ENCODE results near the gene BEGAIN. TPM values are rescaled to one million over a fixed set of nuclear protein-coding genes. Genes with fewer than 3 reads are reported as not detected.

The BEGAIN gene
- total and polyA plus RNA-seq, 2 donors (not counting 1 experiment from before 2014, with no cell fraction given): under 0.01 to 0.17 TPM

- H3K4me1 ChIP-seq (ENCODE audit: control insufficient read depth, extremely low read depth, insufficient read depth, low read length): no peaks in the 10 kb centered on the region
- no peak for DNase-seq (ENCODE audit: low read depth in 2 of 2)
- no peak for TF ChIP-seq EZH2 (IDR thresholded peaks at IDR 0.05; ENCODE audit: low read length, missing control alignments)
- TF ChIP-seq, protein P1, sequence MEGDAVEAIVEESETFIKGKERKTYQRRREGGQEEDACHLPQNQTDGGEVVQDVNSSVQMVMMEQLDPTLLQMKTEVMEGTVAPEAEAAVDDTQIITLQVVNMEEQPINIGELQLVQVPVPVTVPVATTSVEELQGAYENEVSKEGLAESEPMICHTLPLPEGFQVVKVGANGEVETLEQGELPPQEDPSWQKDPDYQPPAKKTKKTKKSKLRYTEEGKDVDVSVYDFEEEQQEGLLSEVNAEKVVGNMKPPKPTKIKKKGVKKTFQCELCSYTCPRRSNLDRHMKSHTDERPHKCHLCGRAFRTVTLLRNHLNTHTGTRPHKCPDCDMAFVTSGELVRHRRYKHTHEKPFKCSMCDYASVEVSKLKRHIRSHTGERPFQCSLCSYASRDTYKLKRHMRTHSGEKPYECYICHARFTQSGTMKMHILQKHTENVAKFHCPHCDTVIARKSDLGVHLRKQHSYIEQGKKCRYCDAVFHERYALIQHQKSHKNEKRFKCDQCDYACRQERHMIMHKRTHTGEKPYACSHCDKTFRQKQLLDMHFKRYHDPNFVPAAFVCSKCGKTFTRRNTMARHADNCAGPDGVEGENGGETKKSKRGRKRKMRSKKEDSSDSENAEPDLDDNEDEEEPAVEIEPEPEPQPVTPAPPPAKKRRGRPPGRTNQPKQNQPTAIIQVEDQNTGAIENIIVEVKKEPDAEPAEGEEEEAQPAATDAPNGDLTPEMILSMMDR (conservative IDR thresholded peaks at IDR 0.05 in 1 of 2, IDR thresholded peaks at IDR 0.05 in 1 of 2; ENCODE audit: low read depth in 1 of 2, low read length in 2 of 2): no peak
- peaks cover 13% of the 10 kb centered on the region for H3K27me3 ChIP-seq (ENCODE audit: control insufficient read depth, insufficient read depth, low read length)
- no peaks in the 10 kb centered on the region for H3K79me2 ChIP-seq (ENCODE audit: control insufficient read depth, insufficient read depth, low read length)
- no peaks in the 10 kb centered on the region for H3K36me3 ChIP-seq (ENCODE audit: control insufficient read depth, insufficient read depth, low read length)
- H3K4me2 ChIP-seq (ENCODE audit: extremely low read depth, insufficient read depth, low read length): no peak overlapping the region
- no peak overlapping the region for H2AFZ ChIP-seq (ENCODE audit: low read length)
- no peak overlapping the region for H3K4me3 ChIP-seq (replicated peaks in 1 of 4; ENCODE audit: control extremely low read depth in 1 of 4, insufficient read depth in 1 of 4, low read depth in 3 of 4, low read length in 4 of 4)
- H4K20me1 ChIP-seq (ENCODE audit: control insufficient read depth, extremely low read depth, insufficient read depth, low read length): no peaks in the 10 kb centered on the region
- H3K9ac ChIP-seq (ENCODE audit: insufficient read depth, low read length): no peak overlapping the region
- no peak overlapping the region for H3K27ac ChIP-seq (ENCODE audit: insufficient read depth, low read length)
- no peaks in the 10 kb centered on the region for H3K9me3 ChIP-seq (ENCODE audit: control insufficient read depth, insufficient read depth, low read depth, low read length)
Observed at GRCh38 chr14:100589760-100590469, 2.7 kb upstream of the BEGAIN start.

- Histone ChIP-seq H3K9ac (ENCODE audit: insufficient read depth, low read length) (no peak overlapping the region), H3K36me3 (ENCODE audit: control insufficient read depth, insufficient read depth, low read length) (no peaks in the 10 kb centered on the region), H4K20me1 (ENCODE audit: control insufficient read depth, extremely low read depth, insufficient read depth, low read length) (no peaks in the 10 kb centered on the region), H3K4me3 (replicated peaks in 1 of 4; ENCODE audit: control extremely low read depth in 1 of 4, insufficient read depth in 1 of 4, low read depth in 3 of 4, low read length in 4 of 4) (no peak overlapping the region), H2AFZ (ENCODE audit: low read length) (no peak overlapping the region), H3K4me1 (ENCODE audit: control insufficient read depth, extremely low read depth, insufficient read depth, low read length) (no peaks in the 10 kb centered on the region), H3K9me3 (ENCODE audit: control insufficient read depth, insufficient read depth, low read depth, low read length) (no peaks in the 10 kb centered on the region), H3K27me3 (ENCODE audit: control insufficient read depth, insufficient read depth, low read length) (peaks cover 13% of the 10 kb centered on the region), H3K4me2 (ENCODE audit: extremely low read depth, insufficient read depth, low read length) (no peak overlapping the region), H3K27ac (ENCODE audit: insufficient read depth, low read length) (no peak overlapping the region), H3K79me2 (ENCODE audit: control insufficient read depth, insufficient read depth, low read length) (no peaks in the 10 kb centered on the region)
- TF ChIP-seq EZH2 (IDR thresholded peaks at IDR 0.05; ENCODE audit: low read length, missing control alignments): no peak
- TF ChIP-seq, protein P1 (conservative IDR thresholded peaks at IDR 0.05 in 1 of 2, IDR thresholded peaks at IDR 0.05 in 1 of 2; ENCODE audit: low read depth in 1 of 2, low read length in 2 of 2): no peak
- no peak for DNase-seq (ENCODE audit: low read depth in 2 of 2)
Observed at GRCh38 chr14:100589071-100589759, 2.0 kb upstream of the BEGAIN start.

- no peaks in the 10 kb centered on the region for H3K4me1 ChIP-seq (ENCODE audit: control insufficient read depth, extremely low read depth, insufficient read depth, low read length)
- no peak overlapping the region for H3K4me2 ChIP-seq (ENCODE audit: extremely low read depth, insufficient read depth, low read length)
- no peaks in the 10 kb centered on the region for H3K79me2 ChIP-seq (ENCODE audit: control insufficient read depth, insufficient read depth, low read length)
- DNase-seq (ENCODE audit: low read depth in 2 of 2): no peak
- H4K20me1 ChIP-seq (ENCODE audit: control insufficient read depth, extremely low read depth, insufficient read depth, low read length): no peaks in the 10 kb centered on the region
- H3K27ac ChIP-seq (ENCODE audit: insufficient read depth, low read length): no peak overlapping the region
- H3K4me3 ChIP-seq (replicated peaks in 1 of 4; ENCODE audit: control extremely low read depth in 1 of 4, insufficient read depth in 1 of 4, low read depth in 3 of 4, low read length in 4 of 4): no peak overlapping the region
- H3K36me3 ChIP-seq (ENCODE audit: control insufficient read depth, insufficient read depth, low read length): no peaks in the 10 kb centered on the region
- TF ChIP-seq, protein P1 (conservative IDR thresholded peaks at IDR 0.05 in 1 of 2, IDR thresholded peaks at IDR 0.05 in 1 of 2; ENCODE audit: low read depth in 1 of 2, low read length in 2 of 2): no peak
- no peak for TF ChIP-seq EZH2 (IDR thresholded peaks at IDR 0.05; ENCODE audit: low read length, missing control alignments)
- no peak overlapping the region for H3K9ac ChIP-seq (ENCODE audit: insufficient read depth, low read length)
- H3K27me3 ChIP-seq (ENCODE audit: control insufficient read depth, insufficient read depth, low read length): peaks cover 13% of the 10 kb centered on the region
- H3K9me3 ChIP-seq (ENCODE audit: control insufficient read depth, insufficient read depth, low read depth, low read length): no peaks in the 10 kb centered on the region
- no peak overlapping the region for H2AFZ ChIP-seq (ENCODE audit: low read length)
Observed at GRCh38 chr14:100588671-100589070, 1.5 kb upstream of the BEGAIN start.
